ENCODE results near the gene SYT1.

- no peak for TF ChIP-seq CTCF (IDR thresholded peaks at IDR 0.05)
- TF ChIP-seq EZH2 (IDR thresholded peaks at IDR 0.05; ENCODE audit: borderline replicate concordance, insufficient read depth, low read depth, low read length, poor library complexity, severe bottlenecking) = no peak
These were observed 574.7 kb downstream of the SYT1 start for GRCh38 chr12:79439175-79439825.

Measured in B cell (primary cell).